Body of pancreas (tissue), 4 donors: ENCODE results near the gene CYBC1.

ENCODE experiments used
- CTCF ChIP-seq, 7 experiments: fragments of 450-650 bp in 4 of 7; fragments of 200-600 bp in 3 of 7; sonication (generic) in 3 of 7; IDR thresholded peaks; one replicate each; pipeline ENCODE4 v1.5.1; 2016 to 2019; ENCODE audit warnings: antibody characterized with exemption in 7 of 7
- POLR2A ChIP-seq, 3 donors: fragments of 450-650 bp; IDR thresholded peaks; one replicate each; pipeline ENCODE4 v1.6.1; 2016; ENCODE audit warnings: antibody characterized with exemption in 3 of 3, mild to moderate bottlenecking in 2 of 3

DNA sequence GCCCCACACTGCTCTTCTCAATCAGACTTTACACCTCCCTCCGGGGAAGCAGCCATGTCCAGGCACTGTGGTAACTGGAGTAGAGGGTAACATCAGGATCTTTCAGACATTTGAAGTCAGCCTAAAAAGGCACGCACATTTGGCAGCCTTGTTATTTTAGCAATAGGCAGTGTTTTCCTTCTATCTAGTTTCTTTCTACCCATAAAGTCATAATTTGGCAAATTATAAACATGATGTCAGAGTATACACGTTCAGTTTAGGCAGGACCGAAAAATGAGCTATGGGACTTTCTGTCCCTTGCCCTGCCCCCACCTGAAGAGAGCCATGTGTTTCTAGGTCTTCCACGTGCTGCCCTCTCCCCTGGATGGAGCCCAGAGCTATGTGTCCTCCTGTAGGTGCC lies 29.1 kb upstream of the CYBC1 start:
- TF ChIP-seq CTCF (IDR thresholded peaks at IDR 0.05) (no peak), POLR2A (IDR thresholded peaks at IDR 0.05) (no peak)
